ENCODE results near the gene HORMAD2.

HORMAD2 gene

GRCh38 chr22:30205281-30206115 lies 125.2 kb downstream of the HORMAD2 start:
- ChIA-PET CTCF (interaction anchor here (1.1 to 3.6 kb wide), 5 partner anchors 9 to 97 kb away, joined by 3 to 18 read pairs (median 3); no protein-coding TSS in a partner anchor), POLR2A (interaction anchor here (0.8 to 1.6 kb wide), 3 partner anchors 9 to 30 kb away, joined by 4 to 9 read pairs (median 8); no protein-coding TSS in a partner anchor)
- no peak overlapping the region for H3K4me3 ChIP-seq (ENCODE audit: low read depth, low read length)
- no peak for TF ChIP-seq CTCF (IDR thresholded peaks at IDR 0.05; ENCODE audit: insufficient read depth, low read length, missing control alignments)
- peak; percentile 90 for DNase-seq (ENCODE audit: low read depth, low spot score)

- peak; percentile 80 for DNase-seq (ENCODE audit: low read depth, low spot score)
- no peak for TF ChIP-seq CTCF (IDR thresholded peaks at IDR 0.05; ENCODE audit: insufficient read depth, low read length, missing control alignments)
- POLR2A ChIA-PET, result interaction anchor here (1.1 to 1.6 kb wide), 3 partner anchors 11 to 29 kb away, joined by 3 to 8 read pairs (median 8); no protein-coding TSS in a partner anchor
- H3K4me3 ChIP-seq (ENCODE audit: low read depth, low read length), result no peak overlapping the region
- CTCF ChIA-PET, result interaction anchor here (3.6 kb wide), 1 partner anchor 99 kb away, joined by 18 read pairs; no protein-coding TSS in a partner anchor
Observed at GRCh38 chr22:30206944-30207343, 126.7 kb downstream of the HORMAD2 start.

- CTCF ChIA-PET, result interaction anchor here (1.1 to 2.1 kb wide), 4 partner anchors 46 to 101 kb away, joined by 3 to 9 read pairs (median 4); no protein-coding TSS in a partner anchor
- H3K4me3 ChIP-seq (ENCODE audit: low read depth, low read length), result no peak overlapping the region
- TF ChIP-seq CTCF (IDR thresholded peaks at IDR 0.05; ENCODE audit: insufficient read depth, low read length, missing control alignments), result no peak
- POLR2A ChIA-PET, result interaction anchor here (1.2 to 1.3 kb wide), 2 partner anchors 12 to 27 kb away, joined by 5 to 6 read pairs; no protein-coding TSS in a partner anchor
- peak; percentile 24 for DNase-seq (ENCODE audit: low read depth, low spot score)
Observed at GRCh38 chr22:30208631-30209603, 128.7 kb downstream of the HORMAD2 start.

- CTCF ChIA-PET, result interaction anchor here (1.3 to 2.1 kb wide), 3 partner anchors 46 to 102 kb away, joined by 4 to 9 read pairs (median 5); no protein-coding TSS in a partner anchor
- POLR2A ChIA-PET, result no interaction called here
- no peak for TF ChIP-seq CTCF (IDR thresholded peaks at IDR 0.05; ENCODE audit: insufficient read depth, low read length, missing control alignments)
Observed at GRCh38 chr22:30209642-30210041, 129.4 kb downstream of the HORMAD2 start.

GRCh38 chr22:30210235-30210909 lies 130.1 kb downstream of the HORMAD2 start:
- no peak overlapping the region for H3K4me3 ChIP-seq (ENCODE audit: low read depth, low read length)
- POLR2A ChIA-PET, result no interaction called here
- no peak for TF ChIP-seq CTCF (IDR thresholded peaks at IDR 0.05; ENCODE audit: insufficient read depth, low read length, missing control alignments)
- CTCF ChIA-PET, result interaction anchor here (1.9 kb wide), 1 partner anchor 53 kb away, joined by 5 read pairs; no protein-coding TSS in a partner anchor
- DNase-seq (ENCODE audit: low read depth, low spot score), result no peak

More at GRCh38 chr22:30209642-30210041, 129.4 kb downstream of the HORMAD2 start:
- no peak overlapping the region for H3K4me3 ChIP-seq (ENCODE audit: low read depth, low read length)
- no peak for DNase-seq (ENCODE audit: low read depth, low spot score)

Measured in AG04449 (cell line).